ENCODE measurements around the gene HAAO. TPM values are rescaled to one million over a fixed set of nuclear protein-coding genes. Genes with fewer than 3 reads are reported as not detected.

Gene HAAO
- total RNA-seq, 1 donor = 21.5 TPM

Other genes starting within 250 kb of the HAAO start
- gene MTA3, start 224.0 kb downstream of the HAAO start, total RNA-seq = 3.5 TPM
- gene OXER1, start 28.4 kb downstream of the HAAO start, total RNA-seq = 1.3 TPM

Data from hematopoietic multipotent progenitor cell (in vitro differentiated cells).